ENCODE measurements around the gene TBC1D32.

TBC1D32 gene

GRCh38 chr6:121032268-121033006 is 301.8 kb downstream of the TBC1D32 start:
- TF ChIP-seq CTCF (IDR thresholded peaks at IDR 0.05; ENCODE audit: low read depth, low read length, missing control alignments) = no peak
- no peak overlapping the region for H3K4me3 ChIP-seq (ENCODE audit: low read depth, low read length)
- no peak for DNase-seq (ENCODE audit: low read depth)

Data from GM12864 (cell line).